ENCODE data around the gene RPH3AL. TPM values are rescaled to one million over a fixed set of nuclear protein-coding genes. Genes with fewer than 3 reads are reported as not detected.

The RPH3AL gene
- total and polyA plus RNA-seq, 2 of the 8 experiments (the other 6 are each of a cell fraction or from before 2014, with no cell fraction given), result 5.6 to 5.8 TPM

DNA sequence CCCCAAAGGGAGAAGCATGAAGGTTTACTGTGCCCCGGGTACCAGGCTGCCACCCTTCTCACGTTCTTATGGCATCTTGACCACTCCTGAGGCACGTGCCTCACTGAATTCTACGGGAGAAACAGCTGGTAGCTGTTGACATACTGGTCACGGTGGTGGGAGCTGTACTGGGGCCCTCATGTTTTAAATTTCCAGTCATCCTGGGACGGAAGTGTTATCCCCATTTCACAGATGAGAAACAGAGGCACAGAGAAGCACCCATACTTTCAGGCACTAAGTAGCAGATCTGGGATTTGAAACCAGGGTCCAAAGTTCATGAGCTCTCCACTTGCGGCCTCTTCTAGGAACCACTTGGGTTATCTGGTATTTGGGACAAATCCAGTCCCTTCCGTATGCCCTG is 144.8 kb downstream of the RPH3AL start:
- H3K27ac ChIP-seq (ENCODE audit: low read depth, low read length), result no peak overlapping the region
- CTCF ChIA-PET (ENCODE audit: partially characterized antibody), result interaction anchor here (0.8 to 1.4 kb wide), 4 partner anchors 34 to 892 kb away, joined by 3 read pairs; no protein-coding TSS in a partner anchor
- no peak overlapping the region for H2BK120ac ChIP-seq (replicated peaks; ENCODE audit: low read depth, low read length)
- TF ChIP-seq KDM1A (IDR thresholded peaks at IDR 0.05; ENCODE audit: borderline replicate concordance, low read length) (0 out of 2 replicates have a peak, but pooled peaks have one; percentile 39), JUN (IDR thresholded peaks at IDR 0.05; ENCODE audit: low read depth, low read length) (no peak)

More for the DNA sequence above, 144.8 kb downstream of the RPH3AL start:
- H3K79me2 ChIP-seq (ENCODE audit: control insufficient read depth in 1 of 2, insufficient read depth in 2 of 2, low read length in 2 of 2), result no peaks in the 10 kb centered on the region
- no peak overlapping the region for H2BK5ac ChIP-seq (ENCODE audit: low read depth, low read length)
- H3K4ac ChIP-seq (replicated peaks; ENCODE audit: insufficient read length, low read depth, low read length), result no peak overlapping the region
- H3K23ac ChIP-seq (ENCODE audit: insufficient read length), result no peak overlapping the region
- H4K91ac ChIP-seq (replicated peaks; ENCODE audit: insufficient read length, low read length), result no peak overlapping the region
- POLR2A ChIA-PET (ENCODE audit: partially characterized antibody), result interaction anchor here (1.1 to 1.3 kb wide), 2 partner anchors 19 to 94 kb away, joined by 3 read pairs; no protein-coding TSS in a partner anchor
- no peak overlapping the region for H4K5ac ChIP-seq (ENCODE audit: insufficient read length, low read depth, low read length)
- no peak overlapping the region for H2BK20ac ChIP-seq (ENCODE audit: low read length)
- no peaks in the 10 kb centered on the region for H4K20me1 ChIP-seq (replicated peaks in 1 of 2; ENCODE audit: control insufficient read depth in 1 of 2, insufficient read depth in 2 of 2, low read length in 2 of 2)
- peaks cover 0 to 7% (median 4%) of the 10 kb centered on the region in 4 experiments; a peak in 3 of 7 replicates for H3K27me3 ChIP-seq (replicated peaks in 1 of 4; ENCODE audit: control insufficient read depth in 3 of 4, extremely low read depth in 1 of 4, insufficient read depth in 3 of 4, low read length in 3 of 4)
- H2BK12ac ChIP-seq (ENCODE audit: low read depth, low read length), result no peak overlapping the region
- no peak overlapping the region for H3K56ac ChIP-seq (replicated peaks; ENCODE audit: insufficient read length, low read depth, low read length)
- H3K14ac ChIP-seq (ENCODE audit: insufficient read length), result no peak overlapping the region
- FAIRE-seq, result no peak
- H4K8ac ChIP-seq (ENCODE audit: extremely low read depth, insufficient read depth, low read length), result no peak overlapping the region
- H3K79me1 ChIP-seq (ENCODE audit: low read depth, low read length), result no peaks in the 10 kb centered on the region; the same call in 1 of the 2 replicates
- peak overlapping the region; percentile 48 to 65; a peak in 3 of 4 replicates for H3K4me2 ChIP-seq (ENCODE audit: insufficient read depth in 1 of 2, low read depth in 2 of 2, low read length in 2 of 2)
- no peaks in the 10 kb centered on the region for H3K23me2 ChIP-seq (ENCODE audit: low read depth, low read length)
- no peak overlapping the region for H2BK15ac ChIP-seq (ENCODE audit: low read length)
- H3K9me3 ChIP-seq (ENCODE audit: insufficient read depth in 2 of 2, low read depth in 1 of 2, low read length in 1 of 2), result peaks cover 7 to 9% of the 10 kb centered on the region in 2 experiments; a peak in 2 of 4 replicates
- H3K18ac ChIP-seq (ENCODE audit: extremely low read depth, low read length), result no peak overlapping the region
- H3K36me3 ChIP-seq (ENCODE audit: control insufficient read depth in 2 of 4, insufficient read depth in 4 of 4, low read length in 3 of 4), result peaks cover 0 to 5% (median 0%) of the 10 kb centered on the region in 4 experiments; a peak in 1 of 8 replicates
- H2AK5ac ChIP-seq (ENCODE audit: low read depth, low read length), result no peak overlapping the region
- no peak for DNase-seq (ENCODE audit: low read depth in 1 of 2, low spot score in 2 of 2)
- no peak overlapping the region for H2AFZ ChIP-seq (ENCODE audit: low read length)
- H3K4me1 ChIP-seq (replicated peaks in 1 of 4; ENCODE audit: control insufficient read depth in 3 of 4, insufficient read depth in 4 of 4, low read length in 3 of 4), result peaks cover 0 to 7% (median 2%) of the 10 kb centered on the region in 4 experiments; a peak in 3 of 7 replicates
- WGBS, 2 experiments (ENCODE audit: extremely low coverage in 1 of 2, insufficient coverage in 1 of 2, insufficient read length in 1 of 2, insufficient replicate concordance in 2 of 2, low coverage in 1 of 2, low lambda C conversion rate in 2 of 2, missing lambda C conversion rate in 1 of 2), result 93% methylated on average over 8 of the region's 8 CpGs; no CpG with 5 or more reads in 1 of the 2 experiments
- H3K9ac ChIP-seq (replicated peaks in 1 of 4; ENCODE audit: extremely low read depth in 1 of 4, low read depth in 3 of 4, low read length in 3 of 4), result no peak overlapping the region
- no peak overlapping the region for H3K4me3 ChIP-seq (ENCODE audit: extremely low read depth in 1 of 4, insufficient read depth in 2 of 4, low read depth in 3 of 4, low read length in 4 of 4)

Data from H1 (cell line).